H7 (cell line): ENCODE data around the gene SNRPE. TPM values are rescaled to one million over a fixed set of nuclear protein-coding genes. Genes with fewer than 3 reads are reported as not detected.

Source experiments
- DNase-seq: peaks from one replicate; pipeline ENCODE4 v3.0.0; 2012
- H3K27me3 ChIP-seq: 2 replicates; pipeline ENCODE4 v1.6.0; 2011; ENCODE audit warnings: mild to moderate bottlenecking, low read length; ENCODE audit not compliant: control insufficient read depth, insufficient read depth
- H3K36me3 ChIP-seq: replicated peaks from 2 replicates; pipeline ENCODE4 v1.5.1; 2011; ENCODE audit warnings: low read length; ENCODE audit not compliant: control insufficient read depth, insufficient read depth
- H3K4me3 ChIP-seq: 2 replicates; pipeline ENCODE4 v1.5.1; 2011; ENCODE audit warnings: low read depth, mild to moderate bottlenecking, control low read depth, low read length, moderate library complexity; ENCODE audit not compliant: insufficient read depth
- total RNA-seq: library from RNA; depleted of rRNA; stranded (reverse); fragments of >200 nt; shearing (Covaris generic); gene quantifications from 2 replicates; pipeline ENCODE4 v1.2.3, GENCODE V29; 2014; rRNA removed

The SNRPE gene
- total RNA-seq, 1 experiment from 2014 or later, result 148 TPM

- no peaks in the 10 kb centered on the region for H3K36me3 ChIP-seq
- H3K4me3 ChIP-seq, result no peak overlapping the region
- no peaks in the 10 kb centered on the region for H3K27me3 ChIP-seq
- no peak for DNase-seq
Observed at GRCh38 chr1:203901581-203901980, 40.2 kb downstream of the SNRPE start.

DNA sequence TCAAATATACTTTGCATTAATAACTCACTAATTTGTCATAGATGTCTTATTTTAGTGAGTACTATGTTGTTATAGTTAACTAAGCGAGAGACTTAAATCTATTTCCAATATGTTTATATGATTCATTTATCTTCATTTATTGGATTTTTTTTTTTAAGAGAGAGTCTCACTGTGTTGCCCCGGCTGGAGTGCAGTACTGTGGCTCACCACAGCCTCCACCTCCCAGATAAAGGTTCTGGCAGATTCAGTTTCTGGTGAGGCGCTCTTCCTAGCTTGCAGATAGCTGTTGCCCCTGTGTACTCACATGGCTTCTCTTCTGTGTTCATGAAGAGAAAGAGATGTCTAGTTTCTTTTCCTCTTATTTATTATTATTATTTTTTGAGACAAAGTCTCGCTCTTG is 43.9 kb downstream of the SNRPE start:
- Histone ChIP-seq H3K36me3 (no peaks in the 10 kb centered on the region), H3K4me3 (no peak overlapping the region), H3K27me3 (no peaks in the 10 kb centered on the region)
- DNase-seq, result no peak

DNA sequence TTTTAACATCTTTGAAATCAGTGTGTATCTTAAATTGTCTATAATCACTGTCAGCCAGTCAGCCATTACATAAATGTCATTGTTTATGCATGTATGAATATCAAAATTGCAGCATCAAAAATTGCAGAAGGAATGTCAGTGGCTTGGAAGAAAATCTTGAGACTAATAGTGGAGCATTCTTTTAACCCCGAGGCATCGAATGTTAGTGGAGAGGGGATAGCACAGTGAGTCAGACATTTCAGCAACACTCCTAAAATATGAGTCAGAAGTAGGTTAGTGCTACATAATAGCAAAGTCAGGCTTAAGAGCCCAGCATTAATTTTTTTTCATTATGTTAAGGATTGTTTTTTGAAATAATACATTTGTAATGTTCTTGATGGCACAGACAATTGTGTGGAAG is 45.5 kb downstream of the SNRPE start:
- H3K4me3 ChIP-seq, result no peak overlapping the region
- no peaks in the 10 kb centered on the region for H3K36me3 ChIP-seq
- H3K27me3 ChIP-seq, result no peaks in the 10 kb centered on the region
- DNase-seq, result no peak

GRCh38 chr1:203907901-203908300 is 46.5 kb downstream of the SNRPE start:
- H3K27me3 ChIP-seq, result no peaks in the 10 kb centered on the region

GRCh38 chr1:203911806-203912205 is 50.4 kb downstream of the SNRPE start:
- H3K36me3 ChIP-seq, result no peaks in the 10 kb centered on the region
- H3K4me3 ChIP-seq, result no peak overlapping the region
- no peak for DNase-seq
- no peaks in the 10 kb centered on the region for H3K27me3 ChIP-seq

More at GRCh38 chr1:203907901-203908300, 46.5 kb downstream of the SNRPE start:
- no peak for DNase-seq
- no peaks in the 10 kb centered on the region for H3K36me3 ChIP-seq
- no peak overlapping the region for H3K4me3 ChIP-seq

GRCh38 chr1:203913073-203913521 is 51.7 kb downstream of the SNRPE start:
- Histone ChIP-seq H3K27me3 (no peaks in the 10 kb centered on the region), H3K4me3 (no peak overlapping the region), H3K36me3 (no peaks in the 10 kb centered on the region)
- no peak for DNase-seq

DNA sequence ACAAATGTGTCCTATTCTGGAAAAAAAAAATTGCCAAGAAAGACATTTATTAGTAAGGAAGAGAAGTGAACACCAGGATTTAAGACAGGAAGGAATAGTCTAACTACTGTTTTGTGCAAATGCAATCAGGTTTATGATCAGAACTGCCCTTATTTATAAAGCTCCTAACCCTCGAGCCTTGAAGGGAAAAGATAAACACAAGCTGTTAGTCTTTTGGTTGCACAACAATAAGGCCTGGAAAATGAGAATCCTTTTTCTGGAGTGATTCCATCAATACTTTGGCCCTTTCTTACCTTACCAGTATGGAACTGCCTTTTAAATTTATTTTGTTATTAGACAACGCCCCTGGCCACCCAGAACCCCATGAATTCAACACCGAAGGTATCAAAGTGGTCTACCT is 52.9 kb downstream of the SNRPE start:
- no peak overlapping the region for H3K4me3 ChIP-seq
- no peaks in the 10 kb centered on the region for H3K27me3 ChIP-seq
- no peaks in the 10 kb centered on the region for H3K36me3 ChIP-seq
- no peak for DNase-seq

- DNase-seq, result no peak
- no peaks in the 10 kb centered on the region for H3K27me3 ChIP-seq
Observed at GRCh38 chr1:203915811-203916210, 54.4 kb downstream of the SNRPE start.

GRCh38 chr1:203916756-203917155 is 55.4 kb downstream of the SNRPE start:
- no peaks in the 10 kb centered on the region for H3K27me3 ChIP-seq
- no peak overlapping the region for H3K4me3 ChIP-seq
- no peak for DNase-seq
- H3K36me3 ChIP-seq, result no peaks in the 10 kb centered on the region

More at GRCh38 chr1:203915811-203916210, 54.4 kb downstream of the SNRPE start:
- Histone ChIP-seq H3K36me3 (no peaks in the 10 kb centered on the region), H3K4me3 (no peak overlapping the region)

Other genes starting within 250 kb of the SNRPE start
- 26.5 and 32.1 TPM in 2 replicates for gene ATP2B4, start 234.8 kb upstream of the SNRPE start, total RNA-seq
- gene LAX1, start 96.4 kb upstream of the SNRPE start, total RNA-seq, result not detected in 2 replicates
- 3.6 and 7.1 TPM in 2 replicates for gene ZBED6, start 66.0 kb upstream of the SNRPE start, total RNA-seq
- 72.0 and 105 TPM in 2 replicates for gene ZC3H11A, start 66.0 kb upstream of the SNRPE start, total RNA-seq
- 94.4 and 120 TPM in 2 replicates for gene SOX13, start 211.5 kb downstream of the SNRPE start, total RNA-seq